GM13976 (cell line): ENCODE measurements around the gene ADCY2.

Source experiments
- DNase-seq: peaks from one replicate; pipeline ENCODE4 v3.0.0; 2012; ENCODE audit warnings: low spot score
- in situ Hi-C: fragments of 300-500 bp; cut with MboI; formaldehyde crosslinking; loops from one replicate; pipeline ENCODE4 v1.12.0; 2022; ENCODE audit warnings: low sequenced_read_pairs, mixed read lengths, inconsistent platforms; ENCODE audit not compliant: unreplicated experiment
- TF ChIP-seq, protein P1 (sequence below): IDR thresholded peaks from 2 replicates; pipeline ENCODE4 v1.5.1; 2012; ENCODE audit warnings: borderline replicate concordance, mild to moderate bottlenecking; ENCODE audit not compliant: insufficient read depth; ENCODE audit errors: extremely low read depth, missing control alignments, control extremely low read depth

ADCY2 gene

DNA sequence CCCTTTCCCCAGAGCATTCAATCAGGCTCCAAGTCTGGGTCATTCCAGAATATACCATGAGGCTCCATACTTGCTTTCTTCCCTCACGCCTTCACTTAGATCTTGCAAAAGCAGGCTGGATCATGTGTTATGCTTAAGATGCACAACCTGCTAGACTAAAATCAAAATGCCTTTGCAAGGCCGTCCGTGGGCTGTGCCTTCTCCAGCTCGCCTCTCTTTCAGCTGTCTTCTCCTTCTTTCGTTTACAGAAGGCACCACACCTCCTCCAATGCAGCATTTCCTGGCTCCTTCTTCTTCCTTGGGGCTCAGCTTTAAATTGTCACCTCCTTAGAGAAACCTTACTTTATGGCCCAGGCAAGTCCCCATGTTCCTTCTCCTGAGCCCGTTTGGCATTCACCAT lies 150.6 kb downstream of the ADCY2 start:
- DNase-seq: no peak
- TF ChIP-seq, protein P1, sequence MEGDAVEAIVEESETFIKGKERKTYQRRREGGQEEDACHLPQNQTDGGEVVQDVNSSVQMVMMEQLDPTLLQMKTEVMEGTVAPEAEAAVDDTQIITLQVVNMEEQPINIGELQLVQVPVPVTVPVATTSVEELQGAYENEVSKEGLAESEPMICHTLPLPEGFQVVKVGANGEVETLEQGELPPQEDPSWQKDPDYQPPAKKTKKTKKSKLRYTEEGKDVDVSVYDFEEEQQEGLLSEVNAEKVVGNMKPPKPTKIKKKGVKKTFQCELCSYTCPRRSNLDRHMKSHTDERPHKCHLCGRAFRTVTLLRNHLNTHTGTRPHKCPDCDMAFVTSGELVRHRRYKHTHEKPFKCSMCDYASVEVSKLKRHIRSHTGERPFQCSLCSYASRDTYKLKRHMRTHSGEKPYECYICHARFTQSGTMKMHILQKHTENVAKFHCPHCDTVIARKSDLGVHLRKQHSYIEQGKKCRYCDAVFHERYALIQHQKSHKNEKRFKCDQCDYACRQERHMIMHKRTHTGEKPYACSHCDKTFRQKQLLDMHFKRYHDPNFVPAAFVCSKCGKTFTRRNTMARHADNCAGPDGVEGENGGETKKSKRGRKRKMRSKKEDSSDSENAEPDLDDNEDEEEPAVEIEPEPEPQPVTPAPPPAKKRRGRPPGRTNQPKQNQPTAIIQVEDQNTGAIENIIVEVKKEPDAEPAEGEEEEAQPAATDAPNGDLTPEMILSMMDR: no peak
- in situ Hi-C loops: no loop called here

DNA sequence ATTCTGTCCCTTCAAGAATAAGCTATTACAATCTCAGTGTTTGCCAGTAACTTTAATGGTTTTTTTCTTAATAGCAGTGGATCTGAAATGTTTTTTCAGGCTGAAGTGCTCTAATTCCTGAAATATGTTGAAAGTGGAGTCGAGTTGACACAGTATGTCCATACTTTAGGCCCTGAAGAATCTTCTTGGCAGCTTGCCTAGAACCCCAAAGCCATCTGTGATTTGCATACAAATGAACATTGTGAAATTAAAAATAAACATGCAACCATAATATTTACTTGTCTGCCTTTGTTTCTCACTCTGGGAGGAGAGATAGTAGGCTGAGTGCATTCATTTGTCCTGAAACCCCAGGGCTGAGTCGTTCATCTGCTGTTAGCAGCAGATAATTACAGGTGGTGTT lies 152.7 kb downstream of the ADCY2 start:
- TF ChIP-seq, protein P1: no peak
- in situ Hi-C loops: no loop called here
- DNase-seq: no peak

DNA sequence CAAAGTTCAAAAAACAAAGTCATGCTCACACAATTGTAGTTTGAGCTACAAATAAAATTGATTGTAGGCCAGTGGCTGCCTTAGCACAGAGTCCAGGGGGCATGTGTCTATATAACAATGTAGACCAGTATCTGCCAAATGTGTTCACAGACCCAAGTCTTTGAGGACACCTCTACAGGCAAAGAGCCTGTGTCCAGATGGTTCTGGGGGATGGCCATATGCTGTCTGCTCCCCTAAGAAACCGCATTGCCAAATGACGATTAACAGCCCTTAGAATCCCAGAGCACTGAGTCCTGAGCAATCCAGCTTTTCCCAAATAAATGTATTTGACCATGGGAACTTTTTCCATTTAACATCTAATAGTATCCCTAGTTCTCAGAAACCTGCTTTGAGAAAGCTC lies 169.6 kb downstream of the ADCY2 start:
- in situ Hi-C loops: no loop called here
- no peak for DNase-seq
- TF ChIP-seq, protein P1: no peak

DNA sequence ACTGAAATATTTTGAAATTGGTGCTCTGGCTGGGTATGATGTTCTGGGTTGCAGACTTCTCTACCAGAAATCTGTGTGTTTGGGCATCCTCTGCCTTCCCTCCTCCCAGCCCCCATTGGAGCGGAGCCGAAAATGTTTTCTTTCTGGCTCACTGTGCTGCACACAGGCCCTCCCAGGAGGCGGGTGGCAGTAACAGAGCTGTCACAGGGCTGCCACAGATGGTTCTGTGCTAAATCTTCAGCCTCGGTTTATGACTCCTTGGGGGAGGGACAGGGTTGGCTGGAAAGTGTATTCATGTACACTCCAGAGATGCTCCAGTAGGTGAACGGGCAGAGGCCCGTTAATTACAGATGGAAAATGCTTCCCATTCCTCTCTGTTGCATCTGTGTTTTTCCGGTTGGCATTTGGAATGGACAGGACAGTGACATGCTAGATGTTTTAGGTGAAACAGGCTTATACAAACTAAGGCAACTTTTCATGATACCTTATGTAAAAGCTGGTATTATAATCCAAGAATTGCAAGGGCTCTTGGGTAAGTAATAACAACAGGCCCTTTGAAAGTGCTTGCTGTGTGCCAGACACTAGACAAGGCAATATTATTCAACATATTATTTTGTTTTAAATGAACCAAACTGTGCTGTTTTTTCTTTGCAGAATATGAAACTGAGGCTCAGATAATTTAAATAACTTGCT lies 180.2 kb downstream of the ADCY2 start:
- in situ Hi-C loops: no loop called here
- TF ChIP-seq, protein P1: no peak
- DNase-seq: no peak

DNA sequence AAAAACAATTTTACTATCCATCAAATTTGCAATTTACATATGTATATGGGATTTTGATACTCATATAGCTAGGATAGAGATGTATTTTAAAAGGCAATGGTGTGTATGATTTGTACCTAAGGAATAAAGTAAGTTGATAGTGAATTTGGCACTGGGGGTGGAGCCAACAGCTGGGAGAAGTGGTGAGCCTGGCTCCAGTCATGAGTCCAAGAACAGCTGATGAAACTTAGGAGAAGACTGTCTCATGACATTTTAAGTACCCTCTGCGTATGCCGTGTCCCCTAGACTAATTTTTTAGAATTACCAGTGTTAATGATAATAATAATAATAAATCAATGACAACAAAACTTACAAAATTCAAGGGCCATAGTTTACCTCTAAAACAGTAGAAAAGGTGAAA lies 181.4 kb downstream of the ADCY2 start:
- no peak for DNase-seq
- in situ Hi-C loops: no loop called here
- TF ChIP-seq, protein P1: no peak

DNA sequence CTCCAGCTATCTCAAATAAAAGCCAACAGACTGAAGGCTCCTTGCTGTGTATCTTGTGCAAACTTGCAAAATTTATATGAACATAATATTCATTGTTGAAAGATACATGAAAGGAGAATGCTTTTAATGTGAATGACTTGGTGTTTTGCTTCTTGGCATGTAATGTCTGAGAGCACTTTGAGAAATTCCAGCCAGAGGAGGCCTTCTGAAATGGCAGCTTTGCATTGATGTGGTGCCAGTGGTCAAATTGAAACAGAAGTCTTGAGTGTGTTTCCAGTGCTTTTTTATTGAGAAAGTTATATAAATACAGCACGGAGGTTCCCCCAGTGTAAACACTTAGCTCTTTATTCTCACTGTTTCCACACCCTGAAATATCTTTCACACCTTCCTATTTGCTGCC lies 182.1 kb downstream of the ADCY2 start:
- no peak for DNase-seq
- TF ChIP-seq, protein P1: no peak
- in situ Hi-C loops: no loop called here
